GM21390 (cell line): ENCODE results near the gene EPHA8.

Experiments
- ATAC-seq: cut with Tn5 transposase; IDR thresholded peaks from one replicate; pipeline ENCODE4 v1.9.1; 2021; ENCODE audit not compliant: unreplicated experiment

Gene EPHA8

GRCh38 chr1:22588899-22589422 lies 25.7 kb downstream of the EPHA8 start:
- no peak for ATAC-seq

- no peak for ATAC-seq
Measured at GRCh38 chr1:22591576-22591975, 28.3 kb downstream of the EPHA8 start.

- ATAC-seq = no peak
Measured at GRCh38 chr1:22592051-22592450, 28.8 kb downstream of the EPHA8 start.

GRCh38 chr1:22592919-22593790 lies 29.9 kb downstream of the EPHA8 start:
- ATAC-seq = no peak

GRCh38 chr1:22594396-22594795 lies 31.1 kb downstream of the EPHA8 start:
- ATAC-seq = no peak

- no peak for ATAC-seq
Measured at GRCh38 chr1:22595108-22595507, 31.8 kb downstream of the EPHA8 start.

GRCh38 chr1:22597301-22597965 lies 34.1 kb downstream of the EPHA8 start:
- ATAC-seq = no peak

- ATAC-seq = no peak
Measured at GRCh38 chr1:22597996-22598395, 34.7 kb downstream of the EPHA8 start.

GRCh38 chr1:22598736-22599135 lies 35.4 kb downstream of the EPHA8 start:
- no peak for ATAC-seq

- ATAC-seq = no peak
Measured at GRCh38 chr1:22600071-22600816, 37.0 kb downstream of the EPHA8 start.

- ATAC-seq = no peak
Measured at GRCh38 chr1:22600817-22601605, 37.7 kb downstream of the EPHA8 start.

GRCh38 chr1:22601610-22602009 lies 38.3 kb downstream of the EPHA8 start:
- ATAC-seq = no peak

- no peak for ATAC-seq
Measured at GRCh38 chr1:22602060-22602740, 38.9 kb downstream of the EPHA8 start.

- no peak for ATAC-seq
Measured at GRCh38 chr1:22606161-22606560, 42.9 kb downstream of the EPHA8 start.

- no peak for ATAC-seq
Measured at GRCh38 chr1:22607154-22607553, 43.9 kb downstream of the EPHA8 start.

- no peak for ATAC-seq
Measured at GRCh38 chr1:22608361-22608760, 45.1 kb downstream of the EPHA8 start.

- ATAC-seq = no peak
Measured at GRCh38 chr1:22609291-22609690, 46.0 kb downstream of the EPHA8 start.

GRCh38 chr1:22611530-22611947 lies 48.2 kb downstream of the EPHA8 start:
- ATAC-seq = no peak

- no peak for ATAC-seq
Measured at GRCh38 chr1:22612671-22613571, 49.6 kb downstream of the EPHA8 start.
